HG02759 (cell line): ENCODE measurements around the gene GLIS1.
"Not testable (repeated sequence)": the region's sequence is repeated elsewhere in the genome, so short reads cannot be mapped to it uniquely, and the experiment has no call there.

Source experiments
- ATAC-seq: cut with Tn5 transposase; IDR thresholded peaks from one replicate; pipeline ENCODE4 v1.9.1; 2021; ENCODE audit warnings: mild to moderate bottlenecking, moderate library complexity; ENCODE audit not compliant: unreplicated experiment

The GLIS1 gene

GRCh38 chr1:53655931-53656746, 82.8 kb downstream of the GLIS1 start:
- no peak for ATAC-seq

- no peak for ATAC-seq
Observed at GRCh38 chr1:53654216-53655210, 84.5 kb downstream of the GLIS1 start.

- no peak for ATAC-seq
Observed at GRCh38 chr1:53653631-53654030, 85.3 kb downstream of the GLIS1 start.

GRCh38 chr1:53653200-53653575, 85.8 kb downstream of the GLIS1 start:
- ATAC-seq, result no peak

GRCh38 chr1:53652441-53653199, 86.3 kb downstream of the GLIS1 start:
- no peak for ATAC-seq

GRCh38 chr1:53651356-53651755, 87.6 kb downstream of the GLIS1 start:
- no peak for ATAC-seq

- no peak for ATAC-seq
Observed at GRCh38 chr1:53648516-53648915, 90.4 kb downstream of the GLIS1 start.

- not testable (repeated sequence) for ATAC-seq
Observed at GRCh38 chr1:53647915-53648314, 91.0 kb downstream of the GLIS1 start.

GRCh38 chr1:53646732-53647131, 92.2 kb downstream of the GLIS1 start:
- ATAC-seq, result no peak

GRCh38 chr1:53645690-53646078, 93.3 kb downstream of the GLIS1 start:
- no peak for ATAC-seq

- no peak for ATAC-seq
Observed at GRCh38 chr1:53644909-53645689, 93.9 kb downstream of the GLIS1 start.

GRCh38 chr1:53644496-53644895, 94.5 kb downstream of the GLIS1 start:
- ATAC-seq, result no peak

GRCh38 chr1:53643881-53644390, 95.0 kb downstream of the GLIS1 start:
- ATAC-seq, result no peak

GRCh38 chr1:53643041-53643880, 95.7 kb downstream of the GLIS1 start:
- no peak for ATAC-seq

GRCh38 chr1:53642607-53643006, 96.4 kb downstream of the GLIS1 start:
- ATAC-seq, result no peak

GRCh38 chr1:53642215-53642555, 96.8 kb downstream of the GLIS1 start:
- no peak for ATAC-seq

- no peak for ATAC-seq
Observed at GRCh38 chr1:53641481-53642214, 97.3 kb downstream of the GLIS1 start.

GRCh38 chr1:53640701-53641075, 98.3 kb downstream of the GLIS1 start:
- ATAC-seq, result no peak
